Neutrophil (primary cell): Measurements from ENCODE around the gene CCR4.

Experiments used
- H3K27ac ChIP-seq: fragments of 200-600 bp; sonication (generic); 2 replicates; pipeline ENCODE4 v1.5.1; 2016; ENCODE audit warnings: mild to moderate bottlenecking, moderate library complexity
- H3K27me3 ChIP-seq: fragments of 200-600 bp; sonication (generic); 2 replicates; pipeline ENCODE4 v1.6.0; 2016; ENCODE audit warnings: mild to moderate bottlenecking
- H3K36me3 ChIP-seq: fragments of 200-600 bp; sonication (generic); 2 replicates; pipeline ENCODE4 v1.5.1; 2017
- H3K4me1 ChIP-seq, 2 experiments: fragments of 200-600 bp in 1 of 2; sonication (generic) in 1 of 2; 1 replicate in 1 of 2; 2 replicates in 1 of 2; pipeline versions ENCODE4 v1.5.1 to v1.6.1; 2013 to 2016; ENCODE audit warnings: low read depth in 1 of 2, low read length in 1 of 2, mild to moderate bottlenecking in 1 of 2, moderate library complexity in 1 of 2; ENCODE audit not compliant: control insufficient read depth in 1 of 2, insufficient read depth in 1 of 2
- H3K4me3 ChIP-seq, 2 experiments: fragments of 200-600 bp in 1 of 2; sonication (generic) in 1 of 2; 1 replicate in 1 of 2; 2 replicates in 1 of 2; pipeline ENCODE4 v1.5.1; 2013 to 2016; ENCODE audit warnings: low read depth in 1 of 2, low read length in 1 of 2, mild to moderate bottlenecking in 1 of 2, moderate library complexity in 1 of 2
- H3K9me3 ChIP-seq: fragments of 200-600 bp; sonication (generic); 2 replicates; pipeline ENCODE4 v1.5.1; 2016
- TF ChIP-seq, protein P1 (sequence below): fragments of 200-600 bp; sonication (generic); IDR thresholded peaks from 2 replicates; pipeline ENCODE4 v1.5.1; 2016; ENCODE audit warnings: antibody characterized with exemption

Gene CCR4

GRCh38 chr3:32994045-32994444 is 42.6 kb downstream of the CCR4 start:
- Histone ChIP-seq H3K36me3 (peaks cover 28% of the 10 kb centered on the region), H3K27ac (no peak overlapping the region), H3K27me3 (no peaks in the 10 kb centered on the region), H3K4me1 (no peaks in the 10 kb centered on the region), H3K9me3 (no peaks in the 10 kb centered on the region), H3K4me3 (no peak overlapping the region)
- TF ChIP-seq, protein P1, sequence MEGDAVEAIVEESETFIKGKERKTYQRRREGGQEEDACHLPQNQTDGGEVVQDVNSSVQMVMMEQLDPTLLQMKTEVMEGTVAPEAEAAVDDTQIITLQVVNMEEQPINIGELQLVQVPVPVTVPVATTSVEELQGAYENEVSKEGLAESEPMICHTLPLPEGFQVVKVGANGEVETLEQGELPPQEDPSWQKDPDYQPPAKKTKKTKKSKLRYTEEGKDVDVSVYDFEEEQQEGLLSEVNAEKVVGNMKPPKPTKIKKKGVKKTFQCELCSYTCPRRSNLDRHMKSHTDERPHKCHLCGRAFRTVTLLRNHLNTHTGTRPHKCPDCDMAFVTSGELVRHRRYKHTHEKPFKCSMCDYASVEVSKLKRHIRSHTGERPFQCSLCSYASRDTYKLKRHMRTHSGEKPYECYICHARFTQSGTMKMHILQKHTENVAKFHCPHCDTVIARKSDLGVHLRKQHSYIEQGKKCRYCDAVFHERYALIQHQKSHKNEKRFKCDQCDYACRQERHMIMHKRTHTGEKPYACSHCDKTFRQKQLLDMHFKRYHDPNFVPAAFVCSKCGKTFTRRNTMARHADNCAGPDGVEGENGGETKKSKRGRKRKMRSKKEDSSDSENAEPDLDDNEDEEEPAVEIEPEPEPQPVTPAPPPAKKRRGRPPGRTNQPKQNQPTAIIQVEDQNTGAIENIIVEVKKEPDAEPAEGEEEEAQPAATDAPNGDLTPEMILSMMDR: no peak

- Histone ChIP-seq H3K4me1 (no peaks in the 10 kb centered on the region), H3K9me3 (no peaks in the 10 kb centered on the region), H3K27ac (no peak overlapping the region), H3K36me3 (peaks cover 39% of the 10 kb centered on the region), H3K4me3 (no peak overlapping the region), H3K27me3 (no peaks in the 10 kb centered on the region)
- TF ChIP-seq, protein P1: no peak
Observed at GRCh38 chr3:32995098-32995497, 43.7 kb downstream of the CCR4 start.

DNA sequence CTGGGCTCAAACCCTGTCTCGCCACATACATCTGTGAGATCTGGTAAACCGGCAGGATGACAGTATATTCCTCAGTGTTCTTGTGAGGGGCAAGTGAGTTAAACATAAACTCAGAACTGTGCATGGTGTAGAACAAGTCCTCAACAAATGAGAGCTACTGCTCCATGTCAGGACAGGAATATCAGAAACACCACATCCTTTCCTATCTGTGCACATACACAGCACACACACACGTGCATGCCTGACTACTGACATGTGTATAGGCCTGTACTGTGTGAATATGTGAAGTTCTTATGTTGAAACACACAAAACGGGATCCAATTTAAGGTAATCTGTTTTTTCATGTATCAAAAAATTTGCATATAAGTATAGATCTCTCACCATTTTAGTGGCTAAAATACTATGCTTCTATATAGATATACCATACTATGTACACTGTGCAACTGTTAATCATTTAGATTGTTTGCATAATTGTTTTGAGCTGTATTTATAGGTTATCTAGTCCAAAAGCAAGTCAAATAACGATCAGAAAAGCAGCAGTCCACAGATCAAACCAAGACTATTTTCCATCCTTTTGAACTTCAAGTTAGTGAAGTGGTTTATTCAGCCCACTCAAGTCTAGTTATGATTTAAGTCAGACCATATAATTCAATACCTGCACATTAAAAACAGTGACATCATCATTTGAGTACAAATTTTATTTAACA is 44.8 kb downstream of the CCR4 start:
- H3K4me1 ChIP-seq: no peaks in the 10 kb centered on the region
- H3K36me3 ChIP-seq: peaks cover 45% of the 10 kb centered on the region
- H3K27ac ChIP-seq: no peak overlapping the region
- H3K9me3 ChIP-seq: no peaks in the 10 kb centered on the region
- TF ChIP-seq, protein P1: no peak
- no peak overlapping the region for H3K4me3 ChIP-seq
- no peaks in the 10 kb centered on the region for H3K27me3 ChIP-seq

GRCh38 chr3:32996755-32997091 is 45.3 kb downstream of the CCR4 start:
- Histone ChIP-seq H3K27ac (no peak overlapping the region), H3K36me3 (peaks cover 50% of the 10 kb centered on the region), H3K4me1 (no peaks in the 10 kb centered on the region), H3K27me3 (no peaks in the 10 kb centered on the region), H3K4me3 (no peak overlapping the region), H3K9me3 (no peaks in the 10 kb centered on the region)
- TF ChIP-seq, protein P1: no peak

GRCh38 chr3:32998631-32999451 is 47.4 kb downstream of the CCR4 start:
- no peak overlapping the region for H3K4me3 ChIP-seq
- no peaks in the 10 kb centered on the region for H3K4me1 ChIP-seq
- H3K9me3 ChIP-seq: no peaks in the 10 kb centered on the region
- TF ChIP-seq, protein P1: no peak
- no peak overlapping the region for H3K27ac ChIP-seq
- H3K27me3 ChIP-seq: no peaks in the 10 kb centered on the region
- peaks cover 61% of the 10 kb centered on the region for H3K36me3 ChIP-seq
